K562 (cell line): Measurements from ENCODE around the gene TLK2. TPM values are rescaled to one million over a fixed set of nuclear protein-coding genes. Genes with fewer than 3 reads are reported as not detected.

Experiments
- CBFA2T2 ChIP-seq: fragments of 450-650 bp; conservative IDR thresholded peaks from 2 replicates; pipeline ENCODE4 v1.6.1; 2017; ENCODE audit warnings: mild to moderate bottlenecking
- MEIS2 ChIP-seq: fragments of 450-650 bp; IDR thresholded peaks from 2 replicates; pipeline ENCODE4 v1.6.1; 2014; ENCODE audit warnings: mild to moderate bottlenecking; ENCODE audit not compliant: partially characterized antibody
- NFE2 ChIP-seq: IDR thresholded peaks from 2 replicates; pipeline ENCODE4 v1.6.1; 2014; ENCODE audit warnings: antibody characterized with exemption, low read depth
- POLR2AphosphoS5 ChIP-seq: IDR thresholded peaks from 2 replicates; pipeline ENCODE4 v1.6.1; 2011; ENCODE audit warnings: mild to moderate bottlenecking, low read depth, low read length, moderate library complexity; ENCODE audit not compliant: control insufficient read depth, insufficient read depth
- TOE1 ChIP-seq, 2 experiments: fragments of 450-650 bp in 1 of 2; sonication (generic) in 1 of 2; formaldehyde crosslinking in 1 of 2; IDR thresholded peaks; 2 replicates each; pipeline versions ENCODE4 v1.7.1 to v1.8.0; 2016 to 2022; ENCODE audit warnings: borderline replicate concordance in 2 of 2, mild to moderate bottlenecking in 2 of 2, antibody characterized with exemption in 1 of 2, inconsistent platforms in 1 of 2, low read depth in 1 of 2, missing genetic modification reagents in 1 of 2, moderate library complexity in 1 of 2
- ZBTB26 ChIP-seq: fragments of 450-650 bp; formaldehyde crosslinking; IDR thresholded peaks from 2 replicates; pipeline ENCODE4 v1.4.0; 2022; ENCODE audit warnings: missing genetic modification characterization
- ZNF3 ChIP-seq: fragments of 250-450 bp; sonication (Bioruptor Pico); IDR thresholded peaks from 2 replicates; pipeline ENCODE4 v1.5.0; 2021; ENCODE audit warnings: mild to moderate bottlenecking, moderate library complexity
- ZNF407 ChIP-seq: fragments of 450-650 bp; IDR thresholded peaks from 2 replicates; pipeline ENCODE4 v1.6.1; 2016; ENCODE audit warnings: low read depth
- polyA plus RNA-seq, 8 experiments: library from polyadenylated mRNA; depleted of rRNA in 4 of 8; stranded (reverse) in 5 of 8; unstranded in 3 of 8; fragments of >200 nt; fragmentation: Nextera tagmentation in 2 of 8; fragmentation: Illumina TruSeq in 1 of 8; extraction: Ambion mirVana in 2 of 8; extraction: Trizol in 1 of 8; gene quantifications; 2 replicates each; pipeline versions ENCODE4 v1.2.1 to v1.2.3, GENCODE V29; 2011 to 2014; ENCODE audit warnings: inconsistent platforms in 1 of 8, missing spikeins in 1 of 8
- total RNA-seq, 7 experiments: library from RNA; depleted of rRNA in 6 of 7; stranded (reverse); fragments of >200 nt in 6 of 7; fragmentation: Illumina TruSeq in 2 of 7; extraction: Trizol in 2 of 7; gene quantifications; 2 replicates each; pipeline versions ENCODE4 v1.2.1 to v1.2.3, GENCODE V29; 2011 to 2021; ENCODE audit warnings: low replicate concordance in 1 of 7
- TF ChIP-seq, protein P1 (sequence below): fragments of 250-450 bp; sonication (Bioruptor Pico); IDR thresholded peaks from 2 replicates; pipeline ENCODE4 v1.8.0; 2022; ENCODE audit warnings: inconsistent platforms, mild to moderate bottlenecking, moderate library complexity, borderline replicate concordance
- TF ChIP-seq, protein P2 (sequence below): fragments of 250-450 bp; sonication (Bioruptor Pico); IDR thresholded peaks from 2 replicates; pipeline ENCODE4 v1.5.0; 2021; ENCODE audit warnings: mild to moderate bottlenecking, borderline replicate concordance
- TF ChIP-seq, protein P3 (sequence below): sonication (generic); formaldehyde crosslinking; IDR thresholded peaks from 2 replicates; pipeline ENCODE4 v1.8.1; 2023; ENCODE audit warnings: mild to moderate bottlenecking, missing genetic modification reagents, moderate library complexity

The TLK2 gene
- total and polyA plus RNA-seq, 9 of the 15 experiments (the other 6 are each of a cell fraction or from before 2014, with no cell fraction given), result 10.1 to 51.9 (median 32.4) TPM

DNA sequence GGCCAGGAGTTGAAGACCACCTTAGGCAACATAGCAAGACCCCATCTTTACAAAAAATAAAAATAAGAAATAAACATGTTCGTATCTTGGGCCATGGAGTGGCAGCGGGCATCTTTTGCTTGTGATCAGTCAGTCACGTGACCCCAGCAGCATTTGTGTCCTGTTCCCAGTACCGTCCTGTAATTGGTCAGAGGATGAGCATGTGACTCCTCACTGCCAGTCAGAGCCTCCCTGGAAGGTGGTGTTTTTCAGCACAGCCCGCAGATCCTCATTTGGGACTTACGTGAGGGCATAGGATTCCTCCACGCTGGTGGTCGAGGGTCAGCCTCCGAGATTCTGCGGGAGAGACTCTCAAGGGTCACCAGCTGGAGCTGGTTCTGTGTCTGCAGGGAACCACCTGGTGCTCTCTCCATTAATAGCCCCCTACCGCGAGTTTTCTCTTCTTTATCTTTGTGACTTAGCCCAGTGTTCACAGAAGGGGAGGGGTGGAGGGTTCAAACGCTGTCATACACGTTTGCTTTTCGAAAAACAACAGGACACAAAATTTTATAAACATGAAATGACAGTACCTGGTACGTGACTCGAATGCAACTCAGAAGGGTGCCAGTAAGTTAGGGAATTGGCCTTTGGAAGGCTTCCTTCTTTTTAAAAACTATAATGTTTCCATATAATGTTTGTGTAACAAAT lies 166.0 kb downstream of the TLK2 start (continued):
- TF ChIP-seq ZBTB26 (CRISPR knock-in tag), result no peak
- no peak for TF ChIP-seq ZNF3 (CRISPR knock-in tag)
- no peak for TF ChIP-seq MEIS2
- peak; percentile 99 for TF ChIP-seq TOE1 (IDR thresholded peaks at IDR 0.05; ENCODE audit: borderline replicate concordance)
- no peak for TF ChIP-seq TOE1 (CRISPR knock-in tag; IDR thresholded peaks at IDR 0.05; ENCODE audit: borderline replicate concordance, low read depth)
- TF ChIP-seq, protein P1, sequence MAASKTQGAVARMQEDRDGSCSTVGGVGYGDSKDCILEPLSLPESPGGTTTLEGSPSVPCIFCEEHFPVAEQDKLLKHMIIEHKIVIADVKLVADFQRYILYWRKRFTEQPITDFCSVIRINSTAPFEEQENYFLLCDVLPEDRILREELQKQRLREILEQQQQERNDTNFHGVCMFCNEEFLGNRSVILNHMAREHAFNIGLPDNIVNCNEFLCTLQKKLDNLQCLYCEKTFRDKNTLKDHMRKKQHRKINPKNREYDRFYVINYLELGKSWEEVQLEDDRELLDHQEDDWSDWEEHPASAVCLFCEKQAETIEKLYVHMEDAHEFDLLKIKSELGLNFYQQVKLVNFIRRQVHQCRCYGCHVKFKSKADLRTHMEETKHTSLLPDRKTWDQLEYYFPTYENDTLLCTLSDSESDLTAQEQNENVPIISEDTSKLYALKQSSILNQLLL, result no peak
- peak; percentile 90 for TF ChIP-seq CBFA2T2
- no peak for TF ChIP-seq ZNF407
- TF ChIP-seq NFE2, result no peak
- no peak for TF ChIP-seq POLR2AphosphoS5
- TF ChIP-seq, protein P2, sequence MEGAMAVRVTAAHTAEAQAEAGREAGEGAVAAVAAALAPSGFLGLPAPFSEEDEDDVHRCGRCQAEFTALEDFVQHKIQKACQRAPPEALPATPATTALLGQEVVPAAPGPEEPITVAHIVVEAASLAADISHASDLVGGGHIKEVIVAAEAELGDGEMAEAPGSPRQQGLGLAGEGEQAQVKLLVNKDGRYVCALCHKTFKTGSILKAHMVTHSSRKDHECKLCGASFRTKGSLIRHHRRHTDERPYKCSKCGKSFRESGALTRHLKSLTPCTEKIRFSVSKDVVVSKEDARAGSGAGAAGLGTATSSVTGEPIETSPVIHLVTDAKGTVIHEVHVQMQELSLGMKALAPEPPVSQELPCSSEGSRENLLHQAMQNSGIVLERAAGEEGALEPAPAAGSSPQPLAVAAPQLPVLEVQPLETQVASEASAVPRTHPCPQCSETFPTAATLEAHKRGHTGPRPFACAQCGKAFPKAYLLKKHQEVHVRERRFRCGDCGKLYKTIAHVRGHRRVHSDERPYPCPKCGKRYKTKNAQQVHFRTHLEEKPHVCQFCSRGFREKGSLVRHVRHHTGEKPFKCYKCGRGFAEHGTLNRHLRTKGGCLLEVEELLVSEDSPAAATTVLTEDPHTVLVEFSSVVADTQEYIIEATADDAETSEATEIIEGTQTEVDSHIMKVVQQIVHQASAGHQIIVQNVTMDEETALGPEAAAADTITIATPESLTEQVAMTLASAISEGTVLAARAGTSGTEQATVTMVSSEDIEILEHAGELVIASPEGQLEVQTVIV (CRISPR knock-in tag), result no peak
- TF ChIP-seq, protein P3, sequence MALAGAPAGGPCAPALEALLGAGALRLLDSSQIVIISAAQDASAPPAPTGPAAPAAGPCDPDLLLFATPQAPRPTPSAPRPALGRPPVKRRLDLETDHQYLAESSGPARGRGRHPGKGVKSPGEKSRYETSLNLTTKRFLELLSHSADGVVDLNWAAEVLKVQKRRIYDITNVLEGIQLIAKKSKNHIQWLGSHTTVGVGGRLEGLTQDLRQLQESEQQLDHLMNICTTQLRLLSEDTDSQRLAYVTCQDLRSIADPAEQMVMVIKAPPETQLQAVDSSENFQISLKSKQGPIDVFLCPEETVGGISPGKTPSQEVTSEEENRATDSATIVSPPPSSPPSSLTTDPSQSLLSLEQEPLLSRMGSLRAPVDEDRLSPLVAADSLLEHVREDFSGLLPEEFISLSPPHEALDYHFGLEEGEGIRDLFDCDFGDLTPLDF (CRISPR knock-in tag), result no peak
